ENCODE measurements around the gene SCNN1G. TPM values are rescaled to one million over a fixed set of nuclear protein-coding genes. Genes with fewer than 3 reads are reported as not detected.

The SCNN1G gene
- total RNA-seq, 1 experiment from 2014 or later = not detected

- ChIA-PET POLR2A (no interaction called here), RAD21 (ENCODE audit: low non-redundant PET in 1 of 2, low total read pairs in 2 of 2, uncharacterized antibody in 2 of 2, unreplicated experiment in 2 of 2) (interaction anchor here in 1 of 2 experiments (0.7 kb wide), 1 partner anchor 159 kb away, joined by 3 read pairs; no protein-coding TSS in a partner anchor), CTCF (no interaction called here)
- Histone ChIP-seq H3K4me3 (replicated peaks in 1 of 2; ENCODE audit: low read depth in 1 of 2, low read length in 2 of 2) (no peak overlapping the region), H2AFZ (ENCODE audit: low read depth, low read length, poor library complexity, severe bottlenecking) (no peak overlapping the region), H3K9me3 (ENCODE audit: control insufficient read depth in 1 of 2, insufficient read depth in 1 of 2, low read depth in 1 of 2, low read length in 2 of 2) (no peaks in the 10 kb centered on the region), H3K27ac (ENCODE audit: low read depth, low read length) (no peak overlapping the region), H3K9ac (ENCODE audit: low read length) (no peak overlapping the region), H3K36me3 (ENCODE audit: control insufficient read depth in 1 of 2, insufficient read depth in 2 of 2, low read length in 2 of 2) (no peaks in the 10 kb centered on the region), H3K4me1 (ENCODE audit: control insufficient read depth in 1 of 2, insufficient read depth in 2 of 2, low read length in 2 of 2) (no peaks in the 10 kb centered on the region), H4K20me1 (ENCODE audit: insufficient read depth) (no peaks in the 10 kb centered on the region), H3K4me2 (ENCODE audit: low read length) (no peak overlapping the region), H3K79me2 (ENCODE audit: insufficient read depth, low read length) (no peaks in the 10 kb centered on the region), H3K9me2 (ENCODE audit: insufficient read depth) (no peaks in the 10 kb centered on the region), H3K27me3 (ENCODE audit: insufficient read depth, low read length) (peaks cover 54% of the 10 kb centered on the region)
- TF ChIP-seq SRF (IDR thresholded peaks at IDR 0.05; ENCODE audit: low read depth) (no peak), RAD21 (IDR thresholded peaks at IDR 0.05; ENCODE audit: low read depth) (no peak), CEBPB (IDR thresholded peaks at IDR 0.05; ENCODE audit: low read depth) (no peak), ELF1 (IDR thresholded peaks at IDR 0.05; ENCODE audit: borderline replicate concordance, low read depth) (no peak), ZFX (IDR thresholded peaks at IDR 0.05) (no peak), MAX (IDR thresholded peaks at IDR 0.05) (no peak), FOSL1 (IDR thresholded peaks at IDR 0.05; ENCODE audit: low read depth) (no peak), SIN3A (IDR thresholded peaks at IDR 0.05; ENCODE audit: low read depth) (no peak), YY1 (IDR thresholded peaks at IDR 0.05; ENCODE audit: extremely low read depth, insufficient replicate concordance, low read depth, low read length) (no peak), POLR2AphosphoS5 (IDR thresholded peaks at IDR 0.05; ENCODE audit: low read depth, low read length) (no peak)
- BruUV-seq (replicated peaks) = no TSS peak
- intact Hi-C loops (cut with micrococcal nuclease) = no loop called here
- ATAC-seq = no peak
- DNase-seq (ENCODE audit: low read depth, low spot score) = no peak
Measured at GRCh38 chr16:23172583-23172982, 10.0 kb upstream of the SCNN1G start.

GRCh38 chr16:23172994-23173393 lies 9.6 kb upstream of the SCNN1G start:
- Histone ChIP-seq H3K27ac (ENCODE audit: low read depth, low read length) (no peak overlapping the region), H3K4me1 (ENCODE audit: control insufficient read depth in 1 of 2, insufficient read depth in 2 of 2, low read length in 2 of 2) (no peaks in the 10 kb centered on the region), H3K9me3 (ENCODE audit: control insufficient read depth in 1 of 2, insufficient read depth in 1 of 2, low read depth in 1 of 2, low read length in 2 of 2) (no peaks in the 10 kb centered on the region), H2AFZ (ENCODE audit: low read depth, low read length, poor library complexity, severe bottlenecking) (no peak overlapping the region), H3K36me3 (ENCODE audit: control insufficient read depth in 1 of 2, insufficient read depth in 2 of 2, low read length in 2 of 2) (no peaks in the 10 kb centered on the region), H3K9ac (ENCODE audit: low read length) (no peak overlapping the region), H3K27me3 (ENCODE audit: insufficient read depth, low read length) (peaks cover 54% of the 10 kb centered on the region), H3K9me2 (ENCODE audit: insufficient read depth) (no peaks in the 10 kb centered on the region), H3K79me2 (ENCODE audit: insufficient read depth, low read length) (no peaks in the 10 kb centered on the region), H3K4me2 (ENCODE audit: low read length) (no peak overlapping the region), H4K20me1 (ENCODE audit: insufficient read depth) (no peaks in the 10 kb centered on the region), H3K4me3 (replicated peaks in 1 of 2; ENCODE audit: low read depth in 1 of 2, low read length in 2 of 2) (no peak overlapping the region)
- ChIA-PET POLR2A (no interaction called here), CTCF (no interaction called here), RAD21 (ENCODE audit: low non-redundant PET in 1 of 2, low total read pairs in 2 of 2, uncharacterized antibody in 2 of 2, unreplicated experiment in 2 of 2) (no interaction called here)
- intact Hi-C loops (cut with micrococcal nuclease) = no loop called here
- no TSS peak for BruUV-seq (replicated peaks)
- ATAC-seq (no peak), DNase-seq (ENCODE audit: low read depth, low spot score) (no peak)
- no peak for TF ChIP-seq REST (IDR thresholded peaks at IDR 0.05; ENCODE audit: low read depth)
- no peak for TF ChIP-seq ZNF274 (IDR thresholded peaks at IDR 0.05; ENCODE audit: low read depth, low read length)
- TF ChIP-seq FOSL1 (IDR thresholded peaks at IDR 0.05; ENCODE audit: low read depth) = no peak
- no peak for TF ChIP-seq SP1 (IDR thresholded peaks at IDR 0.05; ENCODE audit: low read depth)
- TF ChIP-seq SRF (IDR thresholded peaks at IDR 0.05; ENCODE audit: low read depth) = no peak
- no peak for TF ChIP-seq TCF7L2 (IDR thresholded peaks at IDR 0.05; ENCODE audit: borderline replicate concordance, extremely low read depth, insufficient read depth, insufficient read length)
- no peak for TF ChIP-seq ZBTB33 (IDR thresholded peaks at IDR 0.05; ENCODE audit: extremely low read depth, insufficient replicate concordance, low read length)
- TF ChIP-seq POLR2AphosphoS5 (IDR thresholded peaks at IDR 0.05; ENCODE audit: low read depth, low read length) = no peak
- no peak for TF ChIP-seq CBX3 (IDR thresholded peaks at IDR 0.05; ENCODE audit: low read depth)
- no peak for TF ChIP-seq JUND (IDR thresholded peaks at IDR 0.05)

Data from HCT116 (cell line).